HCT116 (cell line): Measurements from ENCODE around the gene NCAPD3. TPM values are rescaled to one million over a fixed set of nuclear protein-coding genes. Genes with fewer than 3 reads are reported as not detected.

ENCODE experiments used
- ATAC-seq: fragments of 200-7000 bp; cut with Tn5 transposase; 2 replicates; pipeline ENCODE4 v1.9.1; 2020; ENCODE audit warnings: mild to moderate bottlenecking, moderate library complexity
- BruUV-seq: library from RNA; stranded (reverse); fragments of 400-500 nt; replicated peaks from 2 replicates; lab custom pipeline; 2021; lab: Mats Ljungman, UMichigan
- CTCF ChIA-PET: fragments of 300-600 bp; sonication (Branson Sonifier 250); formaldehyde crosslinking; loops from one replicate; lab custom pipeline; 2021; ENCODE audit warnings: antibody characterized with exemption; lab: Charles Lee
- POLR2A ChIA-PET: fragments of 300-600, 350-600 bp; sonication (Branson Sonifier 250); formaldehyde crosslinking; loops from one replicate; lab custom pipeline; 2021; ENCODE audit warnings: antibody characterized with exemption; lab: Charles Lee
- RAD21 ChIA-PET, 2 experiments: fragments of 300-600 bp; sonication (Branson Sonifier 250); formaldehyde crosslinking; loops; one replicate each; lab custom pipeline; 2023; ENCODE audit warnings: low total read pairs in 2 of 2; ENCODE audit not compliant: uncharacterized antibody in 2 of 2, unreplicated experiment in 2 of 2, low non-redundant PET in 1 of 2; lab: Charles Lee
- DNase-seq: peaks from one replicate; pipeline ENCODE4 v3.0.0-alpha.2; 2010; ENCODE audit warnings: low read depth, low spot score
- H2AFZ ChIP-seq: fragments of 200-600 bp; shearing (Covaris generic), sonication (generic); 2 replicates; pipeline ENCODE4 v1.6.1; 2017; ENCODE audit warnings: low read depth, mixed run types, mixed read lengths, antibody characterized with exemption, low read length; ENCODE audit not compliant: poor library complexity, severe bottlenecking
- H3K27ac ChIP-seq: 2 replicates; pipeline ENCODE4 v1.5.1; 2012; ENCODE audit warnings: low read depth, low read length
- H3K27me3 ChIP-seq: fragments of 200-600 bp; sonication (generic); 2 replicates; pipeline ENCODE4 v1.6.1; 2016; ENCODE audit warnings: mixed run types, low read length, mixed read lengths; ENCODE audit not compliant: insufficient read depth
- H3K36me3 ChIP-seq, 2 experiments: fragments of 200-500 bp in 1 of 2; fragments of 200-600 bp in 1 of 2; sonication (Bioruptor generic) in 1 of 2; sonication (generic) in 1 of 2; 2 replicates each; pipeline versions ENCODE4 v1.5.1 to v1.6.1; 2014 to 2016; ENCODE audit warnings: low read length in 2 of 2, inconsistent platforms in 1 of 2, mixed read lengths in 1 of 2, mixed run types in 1 of 2; ENCODE audit not compliant: insufficient read depth in 2 of 2, control insufficient read depth in 1 of 2
- H3K4me1 ChIP-seq, 2 experiments: fragments of 200-600 bp in 1 of 2; sonication (generic) in 1 of 2; 2 replicates each; pipeline versions ENCODE4 v1.5.1 to v1.6.1; 2012 to 2017; ENCODE audit warnings: low read length in 2 of 2, inconsistent platforms in 1 of 2, mild to moderate bottlenecking in 1 of 2, mixed read lengths in 1 of 2, mixed run types in 1 of 2, moderate library complexity in 1 of 2; ENCODE audit not compliant: insufficient read depth in 2 of 2, control insufficient read depth in 1 of 2
- H3K4me2 ChIP-seq: fragments of 200-600 bp; sonication (generic); 2 replicates; pipeline ENCODE4 v1.6.1; 2017; ENCODE audit warnings: mixed run types, low read length, mixed read lengths
- H3K4me3 ChIP-seq, 2 experiments: fragments of 200-600 bp in 1 of 2; sonication (generic) in 1 of 2; replicated peaks in 1 of 2; 2 replicates each; pipeline ENCODE4 v1.5.1; 2011 to 2016; ENCODE audit warnings: low read length in 2 of 2, control low read depth in 1 of 2, low read depth in 1 of 2, mild to moderate bottlenecking in 1 of 2, mixed read lengths in 1 of 2, mixed run types in 1 of 2
- H3K79me2 ChIP-seq: fragments of 200-600 bp; sonication (generic); 2 replicates; pipeline ENCODE4 v1.6.1; 2017; ENCODE audit warnings: mild to moderate bottlenecking, mixed run types, low read length, moderate library complexity, mixed read lengths; ENCODE audit not compliant: insufficient read depth
- H3K9ac ChIP-seq: fragments of 200-600 bp; sonication (generic); 2 replicates; pipeline ENCODE4 v1.6.1; 2016; ENCODE audit warnings: low read length, mixed read lengths
- H3K9me2 ChIP-seq: fragments of 200-600 bp; sonication (generic), shearing (Covaris generic); 2 replicates; pipeline ENCODE4 v1.6.1; 2017; ENCODE audit warnings: mixed run types, mild to moderate bottlenecking, moderate library complexity; ENCODE audit not compliant: insufficient read depth
- H3K9me3 ChIP-seq, 2 experiments: fragments of 200-500 bp in 1 of 2; fragments of 200-600 bp in 1 of 2; sonication (Bioruptor generic) in 1 of 2; sonication (generic) in 1 of 2; 2 replicates each; pipeline ENCODE4 v1.6.1; 2014 to 2017; ENCODE audit warnings: low read length in 2 of 2, mixed read lengths in 2 of 2, inconsistent platforms in 1 of 2, low read depth in 1 of 2, mild to moderate bottlenecking in 1 of 2, mixed run types in 1 of 2, moderate library complexity in 1 of 2; ENCODE audit not compliant: control insufficient read depth in 1 of 2, insufficient read depth in 1 of 2
- H4K20me1 ChIP-seq: fragments of 200-600 bp; sonication (generic), shearing (Covaris generic); 2 replicates; pipeline ENCODE4 v1.6.1; 2017; ENCODE audit warnings: mixed run types, mild to moderate bottlenecking, moderate library complexity; ENCODE audit not compliant: insufficient read depth
- EGR1 ChIP-seq: IDR thresholded peaks from 2 replicates; pipeline ENCODE4 v1.6.1; 2012; ENCODE audit warnings: low read depth
- ELF1 ChIP-seq: IDR thresholded peaks from 2 replicates; pipeline ENCODE4 v1.6.1; 2012; ENCODE audit warnings: low read depth, borderline replicate concordance
- EZH2 ChIP-seq: fragments of 200-600 bp; sonication (generic); IDR thresholded peaks from 2 replicates; pipeline ENCODE4 v1.6.1; 2017; ENCODE audit warnings: antibody characterized with exemption, mixed run types
- EZH2phosphoT487 ChIP-seq: fragments of 200-600 bp; IDR thresholded peaks from 2 replicates; pipeline ENCODE4 v1.6.1; 2018; ENCODE audit warnings: antibody characterized with exemption, borderline replicate concordance
- REST ChIP-seq: IDR thresholded peaks from 2 replicates; pipeline ENCODE4 v1.6.1; 2012; ENCODE audit warnings: low read depth
- SIN3A ChIP-seq: IDR thresholded peaks from 2 replicates; pipeline ENCODE4 v1.6.1; 2012; ENCODE audit warnings: low read depth
- YY1 ChIP-seq: IDR thresholded peaks from 2 replicates; pipeline ENCODE4 v1.6.1; 2011; ENCODE audit warnings: low read length, low read depth, moderate library complexity, mild to moderate bottlenecking; ENCODE audit not compliant: insufficient replicate concordance; ENCODE audit errors: extremely low read depth
- intact Hi-C: fragments of 100-400 bp; cut with micrococcal nuclease; formaldehyde crosslinking; loops from 2 replicates; pipeline ENCODE4 v1.10.0; 2022
- total RNA-seq: library from RNA; stranded (reverse); gene quantifications from one replicate; pipeline ENCODE4 v1.2.1, GENCODE V29; 2021; ENCODE audit not compliant: unreplicated experiment

NCAPD3 gene
- total RNA-seq, 1 experiment from 2014 or later = 71.0 TPM

- Histone ChIP-seq H3K9ac (no peak overlapping the region), H3K79me2 (no peaks in the 10 kb centered on the region), H3K9me3 (no peaks in the 10 kb centered on the region), H3K36me3 (peaks cover 0 to 32% of the 10 kb centered on the region in 2 experiments; a peak in 2 of 4 replicates), H3K4me2 (no peak overlapping the region), H3K27me3 (no peaks in the 10 kb centered on the region), H3K27ac (no peak overlapping the region), H3K4me3 (no peak overlapping the region), H2AFZ (no peak overlapping the region), H4K20me1 (no peaks in the 10 kb centered on the region), H3K4me1 (no peaks in the 10 kb centered on the region), H3K9me2 (no peaks in the 10 kb centered on the region)
- POLR2A ChIA-PET = no interaction called here
- no peak for ATAC-seq
- CTCF ChIA-PET = interaction anchor here (0.6 kb wide), 1 partner anchor 224 kb away, joined by 3 read pairs; no protein-coding TSS in a partner anchor
- no TSS peak for BruUV-seq
- intact Hi-C loops = no loop called here
- DNase-seq = no peak
- RAD21 ChIA-PET = no interaction called here
- TF ChIP-seq REST (no peak), EZH2phosphoT487 (no peak), EZH2 (no peak), ELF1 (no peak), EGR1 (no peak), YY1 (no peak), SIN3A (no peak)
Observed at GRCh38 chr11:134149371-134149770, 74.4 kb downstream of the NCAPD3 start.
